ENCODE measurements around the gene QSER1.
"Not testable (repeated sequence)": the region's sequence is repeated elsewhere in the genome, so short reads cannot be mapped to it uniquely, and the experiment has no call there.

The QSER1 gene

GRCh38 chr11:32891657-32892354 is 805 bp upstream of the QSER1 start:
- DNase-seq, result peak; percentile 43

GRCh38 chr11:32893093-32893342 is 407 bp downstream of the QSER1 start:
- DNase-seq, result no peak

- DNase-seq, result peak; percentile 65
Measured at GRCh38 chr11:32893343-32894148, 935 bp downstream of the QSER1 start.

- DNase-seq, result peak; percentile 87
Measured at GRCh38 chr11:32894149-32894827, 1.7 kb downstream of the QSER1 start.

GRCh38 chr11:32894921-32895320 is 2.3 kb downstream of the QSER1 start:
- DNase-seq, result no peak

GRCh38 chr11:32895471-32895870 is 2.9 kb downstream of the QSER1 start:
- peak; percentile 16 for DNase-seq

GRCh38 chr11:32897103-32897502 is 4.5 kb downstream of the QSER1 start:
- DNase-seq, result no peak

- DNase-seq, result no peak
Measured at GRCh38 chr11:32899438-32899837, 6.8 kb downstream of the QSER1 start.

- DNase-seq, result no peak
Measured at GRCh38 chr11:32902089-32902665, 9.6 kb downstream of the QSER1 start.

GRCh38 chr11:32905028-32905667 is 12.5 kb downstream of the QSER1 start:
- no peak for DNase-seq

- DNase-seq, result no peak
Measured at GRCh38 chr11:32908619-32909018, 16.0 kb downstream of the QSER1 start.

- DNase-seq, result no peak
Measured at GRCh38 chr11:32911413-32911812, 18.8 kb downstream of the QSER1 start.

GRCh38 chr11:32913445-32913844 is 20.8 kb downstream of the QSER1 start:
- DNase-seq, result no peak

- no peak for DNase-seq
Measured at GRCh38 chr11:32916361-32916760, 23.8 kb downstream of the QSER1 start.

- no peak for DNase-seq
Measured at GRCh38 chr11:32916994-32917393, 24.4 kb downstream of the QSER1 start.

GRCh38 chr11:32918427-32918826 is 25.8 kb downstream of the QSER1 start:
- DNase-seq, result no peak

GRCh38 chr11:32919338-32919737 is 26.7 kb downstream of the QSER1 start:
- DNase-seq, result no peak

GRCh38 chr11:32920570-32920969 is 28.0 kb downstream of the QSER1 start:
- no peak for DNase-seq

- no peak for DNase-seq
Measured at GRCh38 chr11:32921204-32921603, 28.6 kb downstream of the QSER1 start.

- no peak for DNase-seq
Measured at GRCh38 chr11:32931606-32932005, 39.0 kb downstream of the QSER1 start.

- no peak for DNase-seq
Measured at GRCh38 chr11:32932196-32932595, 39.6 kb downstream of the QSER1 start.

GRCh38 chr11:32935462-32936029 is 42.9 kb downstream of the QSER1 start:
- DNase-seq, result peak; percentile 1

- DNase-seq, result not testable (repeated sequence)
Measured at GRCh38 chr11:32936178-32936577, 43.6 kb downstream of the QSER1 start.
